ENCODE results near the gene SCN2A.
"Not testable (repeated sequence)": the region's sequence is repeated elsewhere in the genome, so short reads cannot be mapped to it uniquely, and the experiment has no call there.

Gene SCN2A

DNA sequence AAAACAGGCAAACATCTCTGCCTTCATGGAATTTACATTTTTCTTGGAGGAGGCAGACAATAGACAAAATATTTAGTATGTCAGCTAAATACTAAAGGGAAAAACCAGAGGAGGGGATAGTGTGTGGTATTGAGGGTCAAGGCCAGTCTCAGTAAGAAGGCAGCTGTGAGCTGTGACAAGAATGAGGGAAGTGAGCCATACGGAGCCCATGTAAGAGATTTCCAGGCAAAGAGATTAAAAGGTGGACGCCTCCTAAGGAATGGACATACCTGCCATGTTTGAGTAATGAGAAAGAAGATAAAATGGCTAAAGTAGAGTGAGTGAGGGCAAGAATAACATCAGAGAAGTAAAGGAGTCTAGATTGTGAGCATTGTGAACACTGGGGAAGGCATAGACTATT, 2.2 kb upstream of the SCN2A start:
- Mint-ChIP-seq H3K9me3 (no peaks in the 10 kb centered on the region), H3K4me3 (no peak overlapping the region), H3K4me1 (ENCODE audit: low read depth) (no peaks in the 10 kb centered on the region), H3K27ac (no peak overlapping the region), H3K36me3 (ENCODE audit: low read depth) (no peaks in the 10 kb centered on the region), H3K27me3 (ENCODE audit: low read depth) (no peaks in the 10 kb centered on the region)

DNA sequence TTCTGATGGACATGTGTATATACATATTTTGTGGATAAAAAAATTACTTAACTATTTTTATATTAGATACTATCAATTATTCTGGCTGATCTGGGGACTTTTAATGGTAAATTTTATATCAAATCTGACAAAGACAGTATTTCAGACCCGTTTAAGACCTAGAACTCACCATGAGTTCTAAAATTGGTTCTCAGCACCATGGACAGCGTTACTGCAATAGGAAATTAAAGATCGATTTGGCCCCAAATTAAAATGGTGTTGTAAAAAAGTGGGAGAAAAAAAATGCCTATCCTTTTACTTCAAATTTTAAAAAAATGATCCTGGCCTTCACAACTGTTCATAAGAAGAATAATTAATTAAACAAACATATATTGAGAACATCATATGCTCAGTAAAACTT, 919 bp upstream of the SCN2A start:
- H3K4me1 Mint-ChIP-seq (ENCODE audit: low read depth), result no peaks in the 10 kb centered on the region
- no peak overlapping the region for H3K4me3 Mint-ChIP-seq
- no peak overlapping the region for H3K27ac Mint-ChIP-seq
- H3K36me3 Mint-ChIP-seq (ENCODE audit: low read depth), result no peaks in the 10 kb centered on the region
- no peaks in the 10 kb centered on the region for H3K9me3 Mint-ChIP-seq
- H3K27me3 Mint-ChIP-seq (ENCODE audit: low read depth), result no peaks in the 10 kb centered on the region

DNA sequence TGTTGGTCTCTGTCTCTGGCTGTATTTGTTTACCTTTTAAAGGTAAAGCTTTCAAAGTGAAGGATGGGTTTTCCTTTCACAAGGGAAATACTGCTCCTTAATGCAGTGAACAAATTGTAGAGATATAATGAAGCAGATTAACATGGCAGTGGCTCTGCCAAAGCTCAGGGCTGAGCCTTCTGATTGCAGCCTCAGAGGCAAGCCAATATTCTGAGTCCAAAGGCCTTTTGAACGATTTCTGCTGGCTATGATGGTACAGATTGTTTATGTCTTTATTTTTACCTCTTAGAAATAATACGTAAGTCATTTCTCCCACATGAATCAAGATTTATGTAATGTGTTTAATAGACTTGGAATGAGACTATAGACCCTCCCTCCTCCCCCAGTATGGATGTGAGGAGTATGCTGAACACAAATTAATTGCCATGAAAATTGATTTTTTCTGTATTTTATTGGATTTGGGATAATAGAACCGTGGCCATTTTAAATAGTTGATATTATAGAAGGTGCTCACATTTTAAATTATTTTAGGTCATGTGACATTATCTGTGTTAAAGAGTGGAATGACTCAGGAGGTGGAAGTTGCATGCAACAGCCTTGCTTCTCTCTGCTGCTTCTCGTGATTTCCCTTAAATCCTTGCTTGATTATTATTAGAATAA, 772 bp downstream of the SCN2A start:
- Mint-ChIP-seq H3K27ac (no peak overlapping the region), H3K4me3 (no peak overlapping the region), H3K4me1 (ENCODE audit: low read depth) (no peaks in the 10 kb centered on the region), H3K27me3 (ENCODE audit: low read depth) (no peaks in the 10 kb centered on the region), H3K36me3 (ENCODE audit: low read depth) (no peaks in the 10 kb centered on the region), H3K9me3 (no peaks in the 10 kb centered on the region)

DNA sequence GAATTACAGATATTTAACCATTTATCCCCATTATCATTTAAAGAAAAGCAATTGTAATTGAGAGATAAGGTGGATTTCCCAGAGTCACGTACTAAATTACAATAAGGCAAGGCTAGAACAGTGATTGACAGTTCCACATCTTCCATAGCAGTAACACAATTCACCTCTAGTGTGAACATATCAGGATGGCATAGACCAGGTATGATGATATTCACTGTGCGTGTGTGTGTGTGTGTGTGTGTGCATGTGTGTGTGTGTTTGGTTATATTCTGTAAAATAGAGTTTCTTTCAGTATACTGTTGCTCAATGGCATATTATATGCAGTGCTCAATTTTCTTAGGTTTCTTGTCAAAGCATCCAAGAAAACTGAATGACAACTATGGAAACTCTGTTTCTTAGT, 1.7 kb downstream of the SCN2A start:
- Mint-ChIP-seq H3K27me3 (ENCODE audit: low read depth) (no peaks in the 10 kb centered on the region), H3K4me1 (ENCODE audit: low read depth) (no peaks in the 10 kb centered on the region), H3K4me3 (no peak overlapping the region), H3K27ac (no peak overlapping the region), H3K36me3 (ENCODE audit: low read depth) (no peaks in the 10 kb centered on the region), H3K9me3 (no peaks in the 10 kb centered on the region)

DNA sequence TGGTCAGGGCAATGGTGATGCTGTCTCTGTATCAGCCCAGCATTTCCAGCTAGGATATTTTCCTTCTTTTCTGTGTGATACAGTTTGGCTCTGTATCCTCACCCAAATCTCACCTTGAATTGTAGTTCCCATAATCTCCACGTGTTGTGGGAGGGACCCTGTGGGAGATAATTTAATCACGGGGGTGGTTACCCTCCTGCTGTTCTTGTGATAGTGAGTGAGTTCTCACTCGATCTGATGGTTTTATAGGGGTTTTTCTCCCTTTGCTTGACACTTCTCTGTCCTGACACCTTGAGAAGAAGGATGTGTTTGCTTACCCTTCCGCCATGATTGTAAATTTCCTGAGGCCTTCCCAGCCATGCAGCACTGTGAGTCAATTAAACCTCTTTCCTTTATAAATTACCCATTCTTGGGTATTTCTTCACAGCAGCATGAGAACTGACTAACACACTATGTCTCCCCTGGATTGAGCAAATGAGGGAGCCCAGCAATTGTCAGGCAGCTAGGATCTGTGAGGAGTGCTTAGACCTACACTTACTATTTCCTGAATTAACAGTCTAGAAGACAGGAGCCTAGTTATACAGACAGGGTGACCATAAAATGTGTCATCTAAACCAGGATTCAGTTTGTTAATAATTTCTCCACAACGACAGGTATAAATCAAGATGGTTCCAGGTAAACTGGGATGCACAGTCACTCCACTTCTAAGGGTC, 6.0 kb downstream of the SCN2A start:
- no peak overlapping the region for H3K27ac Mint-ChIP-seq
- H3K27me3 Mint-ChIP-seq (ENCODE audit: low read depth), result no peaks in the 10 kb centered on the region
- H3K4me3 Mint-ChIP-seq, result no peak overlapping the region
- H3K36me3 Mint-ChIP-seq (ENCODE audit: low read depth), result no peaks in the 10 kb centered on the region
- no peaks in the 10 kb centered on the region for H3K9me3 Mint-ChIP-seq
- no peaks in the 10 kb centered on the region for H3K4me1 Mint-ChIP-seq (ENCODE audit: low read depth)

DNA sequence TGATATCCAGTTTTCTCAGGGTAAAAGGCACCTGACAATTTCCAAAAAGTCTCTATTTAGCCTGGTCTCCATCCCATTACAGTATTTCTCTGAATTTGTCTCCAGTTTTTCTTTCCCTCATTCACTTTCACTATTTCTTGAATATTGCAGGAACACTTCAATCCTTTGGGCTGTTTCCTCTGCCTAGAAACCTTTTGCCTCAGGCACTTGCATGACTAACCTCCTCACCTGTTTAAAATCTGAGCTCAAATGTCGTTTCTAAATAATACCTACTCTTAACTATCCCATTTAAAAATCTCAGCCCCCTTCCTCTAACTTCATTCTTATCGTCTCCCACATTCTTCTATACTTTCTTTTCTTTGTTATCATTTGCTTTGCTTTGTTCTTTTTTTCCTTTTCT, 9.0 kb downstream of the SCN2A start:
- Mint-ChIP-seq H3K9me3 (no peaks in the 10 kb centered on the region), H3K27ac (no peak overlapping the region), H3K36me3 (ENCODE audit: low read depth) (no peaks in the 10 kb centered on the region), H3K4me3 (no peak overlapping the region), H3K27me3 (ENCODE audit: low read depth) (peaks cover 4% of the 10 kb centered on the region), H3K4me1 (ENCODE audit: low read depth) (no peaks in the 10 kb centered on the region)

DNA sequence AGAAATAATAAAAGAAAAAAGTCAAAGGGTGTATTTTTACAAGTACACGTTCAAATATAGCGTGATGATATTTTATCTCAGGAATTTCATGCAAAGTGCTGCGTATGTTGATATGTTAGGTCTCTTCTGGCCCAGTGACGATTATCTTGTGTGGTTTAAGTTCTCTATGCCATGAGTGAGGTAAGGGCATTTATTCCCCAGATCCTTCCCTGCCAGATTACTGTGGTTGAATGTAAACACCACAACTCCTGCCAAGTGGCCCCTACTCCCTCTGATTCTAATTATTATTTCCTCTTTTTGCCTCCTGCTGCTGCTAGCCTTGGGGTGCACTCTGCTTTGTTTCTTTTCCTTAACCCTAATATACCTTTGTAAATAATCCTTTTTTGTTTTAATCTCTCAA, 12.2 kb downstream of the SCN2A start:
- Mint-ChIP-seq H3K4me3 (no peak overlapping the region), H3K36me3 (ENCODE audit: low read depth) (no peaks in the 10 kb centered on the region), H3K4me1 (ENCODE audit: low read depth) (no peaks in the 10 kb centered on the region), H3K27me3 (ENCODE audit: low read depth) (peaks cover 4% of the 10 kb centered on the region), H3K27ac (no peak overlapping the region), H3K9me3 (no peaks in the 10 kb centered on the region)

DNA sequence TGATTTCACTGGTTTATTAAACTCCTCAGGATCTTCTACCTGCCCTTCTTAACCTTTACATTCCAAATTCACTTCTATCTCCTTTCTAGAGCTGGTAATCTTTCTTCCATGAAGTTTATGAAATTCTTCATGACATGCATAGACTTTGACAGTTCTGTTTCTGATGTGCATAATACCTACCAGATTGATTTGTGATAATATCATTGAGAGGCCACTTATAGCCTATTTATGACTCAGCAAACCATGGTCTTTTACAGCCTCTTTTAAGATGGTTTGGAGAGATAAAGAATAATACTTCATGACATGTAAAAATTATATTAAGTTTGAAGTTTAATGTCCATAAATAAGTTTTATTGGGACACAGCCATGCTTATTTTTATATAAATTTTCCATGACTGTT, 14.0 kb downstream of the SCN2A start:
- Mint-ChIP-seq H3K27ac (no peak overlapping the region), H3K27me3 (ENCODE audit: low read depth) (peaks cover 4% of the 10 kb centered on the region), H3K4me3 (no peak overlapping the region), H3K4me1 (ENCODE audit: low read depth) (no peaks in the 10 kb centered on the region), H3K36me3 (ENCODE audit: low read depth) (no peaks in the 10 kb centered on the region), H3K9me3 (no peaks in the 10 kb centered on the region)

DNA sequence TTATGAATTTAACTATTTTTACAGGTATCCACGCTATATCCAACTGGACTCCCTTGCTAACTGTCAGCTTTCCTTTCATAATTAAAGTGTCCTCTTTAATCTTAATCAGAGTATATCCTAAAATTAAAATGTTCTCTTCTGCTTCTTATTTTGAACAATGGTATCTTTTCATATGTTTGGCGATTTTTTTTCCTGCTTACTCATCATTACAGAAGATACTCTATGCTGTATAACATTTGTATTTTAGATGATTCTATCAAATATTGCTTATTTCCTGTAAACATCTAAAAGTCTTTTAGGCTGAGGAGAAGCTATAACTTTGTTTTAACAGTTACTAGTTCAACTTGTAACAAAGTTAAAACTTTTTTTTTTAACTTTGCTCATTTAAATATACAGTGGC, 17.4 kb downstream of the SCN2A start:
- Mint-ChIP-seq H3K36me3 (ENCODE audit: low read depth) (no peaks in the 10 kb centered on the region), H3K4me1 (ENCODE audit: low read depth) (no peaks in the 10 kb centered on the region), H3K27ac (no peak overlapping the region), H3K27me3 (ENCODE audit: low read depth) (no peaks in the 10 kb centered on the region), H3K4me3 (no peak overlapping the region), H3K9me3 (no peaks in the 10 kb centered on the region)

DNA sequence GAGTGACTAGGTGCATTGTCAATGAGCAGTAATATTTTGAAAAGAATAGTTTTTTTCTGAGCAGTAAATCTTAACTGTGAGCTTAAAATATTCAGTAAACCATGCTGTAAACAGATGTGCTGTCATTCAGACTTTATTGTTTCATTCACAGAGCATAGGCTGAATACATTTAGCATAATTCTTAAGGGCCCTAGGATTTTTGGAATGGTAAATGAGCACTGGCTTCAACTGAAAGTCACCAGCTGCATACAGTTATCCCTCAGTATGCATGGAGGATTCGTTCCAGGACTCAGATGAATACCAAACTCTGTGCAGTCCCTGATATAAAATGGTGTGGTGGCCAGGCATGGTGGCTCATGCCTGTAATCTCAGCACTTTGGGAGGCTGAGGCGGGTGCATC, 21.1 kb downstream of the SCN2A start:
- H3K27ac Mint-ChIP-seq; H3K9me3 Mint-ChIP-seq; H3K4me3 Mint-ChIP-seq; H3K27me3 Mint-ChIP-seq (ENCODE audit: low read depth); H3K4me1 Mint-ChIP-seq (ENCODE audit: low read depth); H3K36me3 Mint-ChIP-seq (ENCODE audit: low read depth): not testable (repeated sequence)

DNA sequence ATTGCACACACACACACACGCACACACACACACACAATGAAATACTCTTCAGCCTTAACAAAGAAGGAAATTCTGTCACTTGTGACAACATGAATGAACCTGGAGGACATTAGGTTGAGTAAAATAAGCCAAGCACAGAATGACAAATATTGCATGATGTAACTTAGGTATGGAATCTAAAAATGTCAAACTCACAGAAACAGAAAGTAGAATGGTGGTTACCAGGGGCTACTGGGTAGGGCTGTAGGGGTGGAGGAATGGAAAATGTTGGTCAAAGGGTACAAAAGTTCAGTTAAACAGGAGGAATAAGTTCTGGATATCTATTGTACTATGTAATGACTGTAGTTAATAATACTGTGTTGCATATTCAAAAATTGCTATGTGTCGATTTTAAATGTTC, 29.5 kb downstream of the SCN2A start:
- H3K9me3 Mint-ChIP-seq, result no peaks in the 10 kb centered on the region
- no peaks in the 10 kb centered on the region for H3K4me1 Mint-ChIP-seq (ENCODE audit: low read depth)
- H3K36me3 Mint-ChIP-seq (ENCODE audit: low read depth), result no peaks in the 10 kb centered on the region
- H3K27me3 Mint-ChIP-seq (ENCODE audit: low read depth), result no peaks in the 10 kb centered on the region
- H3K4me3 Mint-ChIP-seq, result no peak overlapping the region
- no peak overlapping the region for H3K27ac Mint-ChIP-seq

DNA sequence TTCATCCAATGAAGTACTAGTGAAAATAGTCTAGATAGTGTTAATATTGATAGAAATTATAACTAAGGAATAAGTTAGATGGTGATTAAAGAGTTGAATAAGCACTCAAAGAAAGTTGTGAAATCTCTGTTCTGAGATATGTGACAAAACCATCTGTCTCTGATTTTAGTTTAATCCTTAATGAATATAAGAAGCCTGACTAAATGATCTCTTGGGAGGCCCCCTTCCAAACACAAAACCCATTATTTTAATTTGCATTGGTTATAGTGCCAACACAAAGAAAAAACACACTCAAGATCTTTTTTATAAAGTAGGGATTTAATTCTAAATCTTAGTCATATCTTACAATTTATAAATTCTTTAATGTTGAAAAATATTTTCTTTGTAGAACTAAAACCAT, 34.0 kb downstream of the SCN2A start:
- Mint-ChIP-seq H3K27me3 (ENCODE audit: low read depth) (no peaks in the 10 kb centered on the region), H3K4me1 (ENCODE audit: low read depth) (peaks cover 2% of the 10 kb centered on the region), H3K9me3 (no peaks in the 10 kb centered on the region), H3K27ac (no peak overlapping the region), H3K4me3 (no peak overlapping the region), H3K36me3 (ENCODE audit: low read depth) (no peaks in the 10 kb centered on the region)

DNA sequence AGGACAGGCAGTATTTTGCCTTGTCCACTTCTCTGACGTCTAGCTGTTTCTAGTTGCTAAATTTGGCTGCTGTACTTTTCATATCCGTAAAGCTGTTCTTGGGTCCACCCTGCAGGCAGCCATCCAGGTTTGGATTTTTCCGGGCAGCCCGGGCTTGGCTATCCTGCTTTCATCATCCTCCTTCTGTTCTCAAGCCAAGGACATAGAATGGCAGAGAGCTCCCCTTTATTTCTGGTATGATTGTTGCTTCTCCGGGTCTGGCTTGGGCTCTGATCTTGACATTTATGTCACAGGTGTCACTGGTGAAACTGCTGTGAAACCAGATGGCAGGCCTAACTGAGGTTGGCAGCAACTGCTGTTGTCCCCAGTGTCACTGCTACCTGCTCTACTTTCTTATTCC, 35.5 kb downstream of the SCN2A start:
- H3K9me3 Mint-ChIP-seq, result no peaks in the 10 kb centered on the region
- no peak overlapping the region for H3K27ac Mint-ChIP-seq
- H3K36me3 Mint-ChIP-seq (ENCODE audit: low read depth), result no peaks in the 10 kb centered on the region
- no peak overlapping the region for H3K4me3 Mint-ChIP-seq
- H3K27me3 Mint-ChIP-seq (ENCODE audit: low read depth), result no peaks in the 10 kb centered on the region
- peaks cover 2% of the 10 kb centered on the region for H3K4me1 Mint-ChIP-seq (ENCODE audit: low read depth)

DNA sequence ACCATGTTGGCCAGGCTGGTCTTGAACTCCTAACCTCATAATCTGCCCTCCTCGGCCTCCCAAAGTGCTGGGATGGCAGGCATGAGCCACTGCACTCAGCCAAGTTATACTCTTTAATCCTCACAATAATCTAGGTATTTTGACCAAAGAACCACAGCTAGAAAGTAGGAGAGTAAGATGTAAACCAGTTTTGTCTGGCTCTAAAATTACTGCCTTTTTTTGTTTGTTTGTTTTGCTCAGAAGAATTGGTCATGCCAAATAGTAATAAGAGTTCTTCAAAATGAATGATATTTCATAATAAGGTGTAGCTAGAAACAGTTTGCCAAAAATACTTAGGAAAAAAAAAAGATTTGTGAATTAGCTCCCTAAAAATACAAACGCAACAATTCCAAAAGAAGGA, 36.7 kb downstream of the SCN2A start:
- Mint-ChIP-seq H3K4me1 (ENCODE audit: low read depth) (peaks cover 2% of the 10 kb centered on the region), H3K27ac (no peak overlapping the region), H3K4me3 (no peak overlapping the region), H3K27me3 (ENCODE audit: low read depth) (no peaks in the 10 kb centered on the region), H3K9me3 (no peaks in the 10 kb centered on the region), H3K36me3 (ENCODE audit: low read depth) (no peaks in the 10 kb centered on the region)

DNA sequence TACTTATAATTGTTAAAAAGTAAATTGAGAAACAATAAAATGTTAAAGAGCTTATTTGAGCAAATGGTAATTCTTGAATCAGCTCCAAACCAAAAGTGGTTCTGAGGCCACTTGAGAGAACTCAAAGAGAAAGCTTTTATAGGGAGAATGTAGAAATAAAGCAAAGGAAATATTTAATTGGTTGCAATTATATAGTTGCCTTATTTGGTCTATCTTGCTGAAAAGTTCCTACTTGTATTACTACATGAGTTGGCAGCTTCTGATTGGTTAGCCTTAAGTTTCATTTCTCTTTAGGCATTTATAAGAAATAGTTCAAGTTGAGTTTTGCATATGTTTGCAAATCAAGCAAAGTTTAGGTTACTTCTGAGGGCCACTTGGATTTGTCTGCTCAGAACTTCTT, 38.1 kb downstream of the SCN2A start:
- H3K27me3 Mint-ChIP-seq (ENCODE audit: low read depth), result no peaks in the 10 kb centered on the region

More for the DNA sequence above, 38.1 kb downstream of the SCN2A start:
- H3K9me3 Mint-ChIP-seq, result no peaks in the 10 kb centered on the region
- H3K36me3 Mint-ChIP-seq (ENCODE audit: low read depth), result no peaks in the 10 kb centered on the region
- H3K27ac Mint-ChIP-seq, result no peak overlapping the region
- no peak overlapping the region for H3K4me3 Mint-ChIP-seq
- peaks cover 2% of the 10 kb centered on the region for H3K4me1 Mint-ChIP-seq (ENCODE audit: low read depth)
